B cell (primary cell): ENCODE measurements around the gene NDST1.

Source experiments
- EZH2 ChIP-seq: IDR thresholded peaks from 2 replicates; pipeline ENCODE4 v1.6.1; 2012; ENCODE audit warnings: borderline replicate concordance, low read depth, mild to moderate bottlenecking, moderate library complexity, low read length; ENCODE audit not compliant: insufficient read depth, poor library complexity, severe bottlenecking
- TF ChIP-seq, protein P1 (sequence below): fragments of 200-600 bp; IDR thresholded peaks from one replicate; pipeline ENCODE4 v1.8.0; 2022; ENCODE audit warnings: antibody characterized with exemption, mild to moderate bottlenecking

- TF ChIP-seq, protein P1, sequence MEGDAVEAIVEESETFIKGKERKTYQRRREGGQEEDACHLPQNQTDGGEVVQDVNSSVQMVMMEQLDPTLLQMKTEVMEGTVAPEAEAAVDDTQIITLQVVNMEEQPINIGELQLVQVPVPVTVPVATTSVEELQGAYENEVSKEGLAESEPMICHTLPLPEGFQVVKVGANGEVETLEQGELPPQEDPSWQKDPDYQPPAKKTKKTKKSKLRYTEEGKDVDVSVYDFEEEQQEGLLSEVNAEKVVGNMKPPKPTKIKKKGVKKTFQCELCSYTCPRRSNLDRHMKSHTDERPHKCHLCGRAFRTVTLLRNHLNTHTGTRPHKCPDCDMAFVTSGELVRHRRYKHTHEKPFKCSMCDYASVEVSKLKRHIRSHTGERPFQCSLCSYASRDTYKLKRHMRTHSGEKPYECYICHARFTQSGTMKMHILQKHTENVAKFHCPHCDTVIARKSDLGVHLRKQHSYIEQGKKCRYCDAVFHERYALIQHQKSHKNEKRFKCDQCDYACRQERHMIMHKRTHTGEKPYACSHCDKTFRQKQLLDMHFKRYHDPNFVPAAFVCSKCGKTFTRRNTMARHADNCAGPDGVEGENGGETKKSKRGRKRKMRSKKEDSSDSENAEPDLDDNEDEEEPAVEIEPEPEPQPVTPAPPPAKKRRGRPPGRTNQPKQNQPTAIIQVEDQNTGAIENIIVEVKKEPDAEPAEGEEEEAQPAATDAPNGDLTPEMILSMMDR = no peak
- no peak for TF ChIP-seq EZH2
These were observed 82.1 kb downstream of the NDST1 start for GRCh38 chr5:150589862-150590601.
